ENCODE data around the gene PPP1R13L.

Gene PPP1R13L

DNA sequence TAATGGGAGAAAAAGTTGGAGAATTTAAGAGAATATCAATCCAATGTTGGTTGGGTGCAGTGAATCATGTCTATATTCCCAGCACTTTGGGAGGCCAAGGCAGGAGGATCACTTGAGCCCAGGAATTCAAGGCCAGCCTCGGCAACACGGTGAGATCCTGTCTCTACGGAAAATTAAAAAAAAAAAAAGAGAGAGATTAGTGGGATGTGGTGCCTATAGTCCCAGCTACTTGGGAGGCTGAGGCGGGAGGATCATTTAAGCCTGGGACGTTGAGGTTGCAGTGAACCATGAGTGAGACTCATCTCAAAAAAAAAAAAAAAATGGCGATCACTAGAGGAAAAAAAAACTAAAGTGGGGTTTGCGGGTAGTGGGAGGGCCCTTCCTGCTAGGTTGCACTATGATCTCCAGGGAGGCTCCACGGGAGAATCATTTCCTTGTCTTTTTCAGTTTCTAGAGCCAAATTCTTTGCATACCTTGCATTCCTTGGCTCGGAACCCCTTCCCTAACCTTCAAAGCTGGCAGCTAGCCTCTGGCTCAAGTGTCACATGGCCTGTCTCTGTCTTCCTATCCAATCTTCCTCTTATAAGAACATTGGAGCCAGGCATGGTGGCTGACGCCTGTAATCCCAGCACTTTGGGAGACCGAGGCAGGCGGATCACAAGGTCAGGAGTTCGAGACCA, 28.7 kb downstream of the PPP1R13L start:
- Histone ChIP-seq H3K36me3 (ENCODE audit: control insufficient read depth in 2 of 2, insufficient read depth in 1 of 2, low read length in 2 of 2) (no peaks in the 10 kb centered on the region; a peak in 1 of 3 replicates), H3K4me3 (ENCODE audit: low read depth, low read length) (no peak overlapping the region), H3K9me3 (ENCODE audit: control insufficient read depth, insufficient read depth, low read depth, low read length) (no peaks in the 10 kb centered on the region), H3K4me1 (ENCODE audit: control insufficient read depth, insufficient read depth, low read length) (0 out of 2 replicates have a peak, but pooled peaks cover 2% of the 10 kb centered on the region), H3K27ac (ENCODE audit: extremely low read depth, low read depth, low read length) (no peak overlapping the region)
- CTCF ChIA-PET, result interaction anchor here (0.6 to 1.2 kb wide), 4 partner anchors 24 to 1169 kb away, joined by 3 to 5 read pairs (median 3); partner anchors contain the start of gene SNRPD2
- POLR2A ChIA-PET, result interaction anchor here (0.7 to 1.2 kb wide), 5 partner anchors 24 to 198 kb away, joined by 3 to 4 read pairs (median 4); partner anchors contain the start of genes BLOC1S3 and TRAPPC6A
- TF ChIP-seq PRDM1 (tag by site-specific recombination; IDR thresholded peaks at IDR 0.05), result peak; percentile 50; the same call in 1 of the 2 replicates
- no peak for TF ChIP-seq ZNF174 (tag by site-specific recombination; IDR thresholded peaks at IDR 0.05)
- TF ChIP-seq, protein P1, sequence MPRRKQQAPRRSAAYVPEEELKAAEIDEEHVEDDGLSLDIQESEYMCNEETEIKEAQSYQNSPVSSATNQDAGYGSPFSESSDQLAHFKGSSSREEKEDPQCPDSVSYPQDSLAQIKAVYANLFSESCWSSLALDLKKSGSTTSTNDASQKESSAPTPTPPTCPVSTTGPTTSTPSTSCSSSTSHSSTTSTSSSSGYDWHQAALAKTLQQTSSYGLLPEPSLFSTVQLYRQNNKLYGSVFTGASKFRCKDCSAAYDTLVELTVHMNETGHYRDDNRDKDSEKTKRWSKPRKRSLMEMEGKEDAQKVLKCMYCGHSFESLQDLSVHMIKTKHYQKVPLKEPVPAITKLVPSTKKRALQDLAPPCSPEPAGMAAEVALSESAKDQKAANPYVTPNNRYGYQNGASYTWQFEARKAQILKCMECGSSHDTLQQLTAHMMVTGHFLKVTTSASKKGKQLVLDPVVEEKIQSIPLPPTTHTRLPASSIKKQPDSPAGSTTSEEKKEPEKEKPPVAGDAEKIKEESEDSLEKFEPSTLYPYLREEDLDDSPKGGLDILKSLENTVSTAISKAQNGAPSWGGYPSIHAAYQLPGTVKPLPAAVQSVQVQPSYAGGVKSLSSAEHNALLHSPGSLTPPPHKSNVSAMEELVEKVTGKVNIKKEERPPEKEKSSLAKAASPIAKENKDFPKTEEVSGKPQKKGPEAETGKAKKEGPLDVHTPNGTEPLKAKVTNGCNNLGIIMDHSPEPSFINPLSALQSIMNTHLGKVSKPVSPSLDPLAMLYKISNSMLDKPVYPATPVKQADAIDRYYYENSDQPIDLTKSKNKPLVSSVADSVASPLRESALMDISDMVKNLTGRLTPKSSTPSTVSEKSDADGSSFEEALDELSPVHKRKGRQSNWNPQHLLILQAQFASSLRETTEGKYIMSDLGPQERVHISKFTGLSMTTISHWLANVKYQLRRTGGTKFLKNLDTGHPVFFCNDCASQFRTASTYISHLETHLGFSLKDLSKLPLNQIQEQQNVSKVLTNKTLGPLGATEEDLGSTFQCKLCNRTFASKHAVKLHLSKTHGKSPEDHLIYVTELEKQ (tag by site-specific recombination; IDR thresholded peaks at IDR 0.05; ENCODE audit: borderline replicate concordance), result no peak
- TF ChIP-seq GLIS1 (tag by site-specific recombination; IDR thresholded peaks at IDR 0.05), result 0 out of 2 replicates have a peak, but pooled peaks have one; percentile 3

DNA sequence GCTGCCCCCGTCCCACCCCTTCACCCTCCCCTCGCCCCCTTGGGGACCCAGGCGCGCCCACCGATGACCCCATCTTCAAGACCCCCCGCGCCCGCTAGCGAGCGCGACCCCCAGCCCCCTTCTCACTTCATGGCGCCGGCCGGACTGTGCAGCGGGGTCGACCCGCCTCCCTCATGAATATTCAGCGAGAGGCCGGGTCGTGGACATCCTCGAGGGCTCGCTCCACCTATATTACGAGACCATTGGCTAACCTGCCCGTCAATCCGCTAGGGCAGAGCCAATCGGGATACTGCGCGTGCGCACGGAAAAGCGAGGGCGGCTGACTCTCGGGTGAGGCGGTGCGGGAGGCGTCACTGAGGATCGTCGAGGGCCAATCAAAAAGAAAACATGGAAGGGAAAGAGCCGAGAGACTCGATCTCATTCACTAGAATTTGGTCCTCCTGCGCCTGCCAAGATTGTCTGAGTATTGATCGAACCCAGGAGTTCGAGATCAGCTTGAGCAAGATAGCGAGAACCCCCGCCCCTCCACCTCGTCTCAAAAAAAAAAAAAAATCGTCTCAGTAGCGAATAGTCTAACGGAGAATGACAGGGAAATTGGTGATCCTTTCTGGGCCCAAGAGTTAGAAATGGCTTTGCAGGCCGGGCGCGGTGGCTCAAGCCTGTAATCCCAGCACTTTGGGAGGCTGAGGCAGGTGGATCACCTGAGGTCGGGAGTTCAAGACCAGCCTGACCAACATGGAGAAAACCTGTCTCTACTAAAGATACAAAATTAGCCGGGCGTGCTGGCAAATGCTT, 34.3 kb downstream of the PPP1R13L start, which contains the start of gene ERCC2:
Gene ERCC2, minus strand, starts transcription at position 164 of the 795 bp plus-strand sequence. Its CDS starts 33 bp downstream, at position 131.
- H3K36me3 ChIP-seq (ENCODE audit: control insufficient read depth in 2 of 2, insufficient read depth in 1 of 2, low read length in 2 of 2), result peaks cover 21 to 22% of the 10 kb centered on the region in 2 experiments; a peak in 2 of 3 replicates
- H3K4me1 ChIP-seq (ENCODE audit: control insufficient read depth, insufficient read depth, low read length), result 0 out of 2 replicates have a peak, but pooled peaks cover 2% of the 10 kb centered on the region
- H3K27ac ChIP-seq (ENCODE audit: extremely low read depth, low read depth, low read length), result peak within 1 kb of the TSS; percentile 82
- no peaks in the 10 kb centered on the region for H3K9me3 ChIP-seq (ENCODE audit: control insufficient read depth, insufficient read depth, low read depth, low read length)
- CTCF ChIA-PET, result interaction anchor here (0.6 to 1.4 kb wide), 5 partner anchors 29 to 327 kb away, joined by 3 to 8 read pairs (median 5); no protein-coding TSS in a partner anchor
- POLR2A ChIA-PET, result interaction anchor here (0.6 to 1.5 kb wide), 4 partner anchors 108 to 332 kb away, joined by 3 to 5 read pairs (median 3); partner anchors contain the start of genes BLOC1S3, CLASRP and TRAPPC6A
- peak within 1 kb of the TSS; percentile 77 for H3K4me3 ChIP-seq (ENCODE audit: low read depth, low read length)
- no peak for TF ChIP-seq ZNF768 (tag by site-specific recombination; IDR thresholded peaks at IDR 0.05)
- TF ChIP-seq KLF8 (tag by site-specific recombination; IDR thresholded peaks at IDR 0.05), result 0 out of 2 replicates have a peak, but pooled peaks have one; percentile 34
- no peak for TF ChIP-seq SCRT2 (tag by site-specific recombination; IDR thresholded peaks at IDR 0.05)
- TF ChIP-seq SETDB1 (IDR thresholded peaks at IDR 0.05; ENCODE audit: insufficient read length, low read length), result no peak
- no peak for TF ChIP-seq EGR2 (tag by site-specific recombination; IDR thresholded peaks at IDR 0.05; ENCODE audit: low read depth)
- TF ChIP-seq ZNF654 (tag by site-specific recombination; IDR thresholded peaks at IDR 0.05; ENCODE audit: low read depth), result no peak
- TF ChIP-seq, protein P2, sequence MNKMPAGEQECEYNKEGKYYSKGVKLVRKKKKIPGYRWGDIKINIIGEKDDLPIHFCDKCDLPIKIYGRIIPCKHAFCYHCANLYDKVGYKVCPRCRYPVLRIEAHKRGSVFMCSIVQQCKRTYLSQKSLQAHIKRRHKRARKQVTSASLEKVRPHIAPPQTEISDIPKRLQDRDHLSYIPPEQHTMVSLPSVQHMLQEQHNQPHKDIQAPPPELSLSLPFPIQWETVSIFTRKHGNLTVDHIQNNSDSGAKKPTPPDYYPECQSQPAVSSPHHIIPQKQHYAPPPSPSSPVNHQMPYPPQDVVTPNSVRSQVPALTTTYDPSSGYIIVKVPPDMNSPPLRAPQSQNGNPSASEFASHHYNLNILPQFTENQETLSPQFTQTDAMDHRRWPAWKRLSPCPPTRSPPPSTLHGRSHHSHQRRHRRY (tag by site-specific recombination; IDR thresholded peaks at IDR 0.05), result no peak
- TF ChIP-seq ZNF510 (tag by site-specific recombination; IDR thresholded peaks at IDR 0.05; ENCODE audit: insufficient replicate concordance), result no peak
- TF ChIP-seq, protein P3, sequence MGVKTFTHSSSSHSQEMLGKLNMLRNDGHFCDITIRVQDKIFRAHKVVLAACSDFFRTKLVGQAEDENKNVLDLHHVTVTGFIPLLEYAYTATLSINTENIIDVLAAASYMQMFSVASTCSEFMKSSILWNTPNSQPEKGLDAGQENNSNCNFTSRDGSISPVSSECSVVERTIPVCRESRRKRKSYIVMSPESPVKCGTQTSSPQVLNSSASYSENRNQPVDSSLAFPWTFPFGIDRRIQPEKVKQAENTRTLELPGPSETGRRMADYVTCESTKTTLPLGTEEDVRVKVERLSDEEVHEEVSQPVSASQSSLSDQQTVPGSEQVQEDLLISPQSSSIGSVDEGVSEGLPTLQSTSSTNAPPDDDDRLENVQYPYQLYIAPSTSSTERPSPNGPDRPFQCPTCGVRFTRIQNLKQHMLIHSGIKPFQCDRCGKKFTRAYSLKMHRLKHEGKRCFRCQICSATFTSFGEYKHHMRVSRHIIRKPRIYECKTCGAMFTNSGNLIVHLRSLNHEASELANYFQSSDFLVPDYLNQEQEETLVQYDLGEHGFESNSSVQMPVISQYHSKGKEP (tag by site-specific recombination; IDR thresholded peaks at IDR 0.05), result no peak
- TF ChIP-seq ZNF426 (tag by site-specific recombination; IDR thresholded peaks at IDR 0.05), result no peak
- 0 out of 2 replicates have a peak, but pooled peaks have one; percentile 45 for TF ChIP-seq GLI4 (tag by site-specific recombination; IDR thresholded peaks at IDR 0.05)
- TF ChIP-seq KLF1 (tag by site-specific recombination; IDR thresholded peaks at IDR 0.05), result peak; percentile 11; the same call in 1 of the 2 replicates
- TF ChIP-seq ZNF221 (tag by site-specific recombination; IDR thresholded peaks at IDR 0.05; ENCODE audit: borderline replicate concordance), result no peak
- TF ChIP-seq, protein P4, sequence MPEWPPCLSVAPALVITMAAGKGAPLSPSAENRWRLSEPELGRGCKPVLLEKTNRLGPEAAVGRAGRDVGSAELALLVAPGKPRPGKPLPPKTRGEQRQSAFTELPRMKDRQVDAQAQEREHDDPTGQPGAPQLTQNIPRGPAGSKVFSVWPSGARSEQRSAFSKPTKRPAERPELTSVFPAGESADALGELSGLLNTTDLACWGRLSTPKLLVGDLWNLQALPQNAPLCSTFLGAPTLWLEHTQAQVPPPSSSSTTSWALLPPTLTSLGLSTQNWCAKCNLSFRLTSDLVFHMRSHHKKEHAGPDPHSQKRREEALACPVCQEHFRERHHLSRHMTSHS (tag by site-specific recombination; IDR thresholded peaks at IDR 0.05), result no peak
- no peak for TF ChIP-seq BCL11B (tag by site-specific recombination; IDR thresholded peaks at IDR 0.05; ENCODE audit: low read depth)
- no peak for TF ChIP-seq ZNF610 (tag by site-specific recombination; IDR thresholded peaks at IDR 0.05; ENCODE audit: borderline replicate concordance)
- TF ChIP-seq KLF10 (tag by site-specific recombination; IDR thresholded peaks at IDR 0.05), result peak; percentile 18; the same call in 1 of the 2 replicates
- TF ChIP-seq ZBTB20 (tag by site-specific recombination; IDR thresholded peaks at IDR 0.05), result peak; percentile 20; the same call in 1 of the 2 replicates
- TF ChIP-seq ZBTB8A (tag by site-specific recombination; IDR thresholded peaks at IDR 0.05), result peak; percentile 16; the same call in 1 of the 2 replicates
- TF ChIP-seq ZNF670 (tag by site-specific recombination; IDR thresholded peaks at IDR 0.05; ENCODE audit: low read depth), result no peak
- no peak; the same call in 1 of the 2 replicates for TF ChIP-seq ZNF324 (tag by site-specific recombination; IDR thresholded peaks at IDR 0.05)

Data from HEK293 (cell line).